H9 (cell line): ENCODE results near the gene PRH1. TPM values are rescaled to one million over a fixed set of nuclear protein-coding genes. Genes with fewer than 3 reads are reported as not detected.

Experiments used
- DNase-seq: peaks from one replicate; pipeline ENCODE4 v3.0.0-alpha.2; 2017
- H2AFZ ChIP-seq: one replicate; pipeline ENCODE4 v1.6.1; 2013; ENCODE audit warnings: mild to moderate bottlenecking, low read length, control low read depth, moderate library complexity
- H2AK5ac ChIP-seq: 2 replicates; pipeline ENCODE4 v1.6.1; 2013; ENCODE audit warnings: low read length, control low read depth, mixed read lengths; ENCODE audit not compliant: insufficient read length
- H2BK120ac ChIP-seq: one replicate; pipeline ENCODE4 v1.6.1; 2013; ENCODE audit warnings: low read depth, mild to moderate bottlenecking, low read length, control low read depth, inconsistent platforms; ENCODE audit not compliant: poor library complexity, severe bottlenecking
- H2BK12ac ChIP-seq: 2 replicates; pipeline ENCODE4 v1.6.1; 2013; ENCODE audit warnings: low read length, control low read depth, mixed read lengths, low read depth; ENCODE audit not compliant: insufficient read length
- H2BK15ac ChIP-seq: 2 replicates; pipeline ENCODE4 v1.6.1; 2013; ENCODE audit warnings: low read depth, low read length, control low read depth
- H2BK20ac ChIP-seq: one replicate; pipeline ENCODE4 v1.6.1; 2013; ENCODE audit warnings: low read depth, mild to moderate bottlenecking, low read length, control low read depth, inconsistent platforms; ENCODE audit not compliant: poor library complexity, severe bottlenecking
- H2BK5ac ChIP-seq: 2 replicates; pipeline ENCODE4 v1.6.1; 2013; ENCODE audit warnings: low read length, control low read depth, mixed read lengths; ENCODE audit not compliant: insufficient read length
- H3K14ac ChIP-seq: 2 replicates; pipeline ENCODE4 v1.6.1; 2013; ENCODE audit warnings: low read length, control low read depth; ENCODE audit not compliant: insufficient read depth
- H3K18ac ChIP-seq: 2 replicates; pipeline ENCODE4 v1.6.1; 2013; ENCODE audit warnings: low read depth, mild to moderate bottlenecking, mixed read lengths, low read length, control low read depth; ENCODE audit not compliant: insufficient read length
- H3K23ac ChIP-seq: 2 replicates; pipeline ENCODE4 v1.6.1; 2013; ENCODE audit warnings: low read length, control low read depth, mixed read lengths, low read depth; ENCODE audit not compliant: insufficient read length
- H3K23me2 ChIP-seq: 2 replicates; pipeline ENCODE4 v1.6.1; 2013; ENCODE audit warnings: low read depth, mild to moderate bottlenecking, mixed read lengths, low read length, control low read depth; ENCODE audit not compliant: insufficient read length, poor library complexity, severe bottlenecking
- H3K27ac ChIP-seq: 2 replicates; pipeline ENCODE4 v1.5.1; 2013; ENCODE audit warnings: low read length, control low read depth, mixed read lengths, low read depth; ENCODE audit not compliant: insufficient read length
- H3K27me3 ChIP-seq: 2 replicates; pipeline ENCODE4 v1.6.1; 2013; ENCODE audit warnings: low read length, control low read depth, inconsistent platforms; ENCODE audit not compliant: insufficient read depth
- H3K4ac ChIP-seq: 2 replicates; pipeline ENCODE4 v1.6.1; 2013; ENCODE audit warnings: low read depth, mild to moderate bottlenecking, control low read depth, inconsistent platforms, low read length, moderate library complexity
- H3K4me1 ChIP-seq: 2 replicates; pipeline ENCODE4 v1.6.1; 2013; ENCODE audit warnings: low read length, control low read depth, inconsistent platforms; ENCODE audit not compliant: insufficient read depth
- H3K4me2 ChIP-seq: 2 replicates; pipeline ENCODE4 v1.6.1; 2013; ENCODE audit warnings: low read length, control low read depth, mixed read lengths; ENCODE audit not compliant: insufficient read length, insufficient read depth
- H3K56ac ChIP-seq: 2 replicates; pipeline ENCODE4 v1.6.1; 2013; ENCODE audit warnings: low read depth, mild to moderate bottlenecking, mixed read lengths, low read length, control low read depth; ENCODE audit not compliant: insufficient read length
- H3K79me1 ChIP-seq: 2 replicates; pipeline ENCODE4 v1.6.1; 2013; ENCODE audit warnings: low read depth, mild to moderate bottlenecking, moderate library complexity, low read length, control low read depth, inconsistent platforms; ENCODE audit not compliant: insufficient read depth, poor library complexity, severe bottlenecking
- H3K79me2 ChIP-seq: 2 replicates; pipeline ENCODE4 v1.6.1; 2013; ENCODE audit warnings: low read length, control low read depth, inconsistent platforms; ENCODE audit not compliant: insufficient read depth
- H3K9ac ChIP-seq: 2 replicates; pipeline ENCODE4 v1.6.1; 2013; ENCODE audit warnings: low read length, control low read depth, mixed read lengths; ENCODE audit not compliant: insufficient read length; ENCODE audit errors: extremely low read depth
- H3K9me3 ChIP-seq: one replicate; pipeline ENCODE4 v1.6.1; 2013; ENCODE audit warnings: low read depth, low read length, inconsistent platforms; ENCODE audit not compliant: control insufficient read depth
- H3T11ph ChIP-seq: one replicate; pipeline ENCODE4 v1.6.1; 2013; ENCODE audit warnings: mild to moderate bottlenecking, low read length, control low read depth, inconsistent platforms
- H4K20me1 ChIP-seq: one replicate; pipeline ENCODE4 v1.6.1; 2013; ENCODE audit not compliant: control insufficient read depth, insufficient read length, insufficient read depth
- H4K5ac ChIP-seq: 2 replicates; pipeline ENCODE4 v1.6.1; 2013; ENCODE audit warnings: low read depth, mild to moderate bottlenecking, mixed read lengths, low read length, control low read depth; ENCODE audit not compliant: insufficient read length
- H4K8ac ChIP-seq: replicated peaks from 2 replicates; pipeline ENCODE4 v1.6.1; 2013; ENCODE audit warnings: low read length, control low read depth, mixed read lengths, low read depth; ENCODE audit not compliant: insufficient read length
- H4K91ac ChIP-seq: 2 replicates; pipeline ENCODE4 v1.6.1; 2013; ENCODE audit warnings: low read depth, mild to moderate bottlenecking, moderate library complexity, mixed read lengths, low read length, control low read depth; ENCODE audit not compliant: insufficient read length
- H3K27ac Mint-ChIP-seq, 3 experiments: 2 replicates in 2 of 3; 3 replicates in 1 of 3; pipeline ENCODE4 v1.8.0; 2020 to 2021; ENCODE audit warnings: mixed read lengths in 3 of 3, mild to moderate bottlenecking in 1 of 3, moderate library complexity in 1 of 3
- H3K27me3 Mint-ChIP-seq: 2 replicates; pipeline ENCODE4 v1.8.0; 2021; ENCODE audit warnings: low read depth, mild to moderate bottlenecking, moderate library complexity, mixed read lengths
- H3K36me3 Mint-ChIP-seq, 3 experiments: 2 replicates in 2 of 3; 3 replicates in 1 of 3; pipeline ENCODE4 v1.8.0; 2020 to 2021; ENCODE audit warnings: low read depth in 3 of 3, mixed read lengths in 3 of 3; ENCODE audit not compliant: insufficient read depth in 1 of 3
- H3K4me1 Mint-ChIP-seq, 2 experiments: 2 replicates each; pipeline ENCODE4 v1.8.0; 2020; ENCODE audit warnings: mixed read lengths in 2 of 2
- H3K4me3 Mint-ChIP-seq, 2 experiments: 2 replicates in 1 of 2; 3 replicates in 1 of 2; pipeline ENCODE4 v1.8.0; 2020 to 2021; ENCODE audit warnings: mild to moderate bottlenecking in 2 of 2, mixed read lengths in 2 of 2, moderate library complexity in 1 of 2
- H3K9me3 Mint-ChIP-seq, 2 experiments: 2 replicates in 1 of 2; 3 replicates in 1 of 2; pipeline ENCODE4 v1.8.0; 2020; ENCODE audit warnings: mild to moderate bottlenecking in 2 of 2, mixed read lengths in 2 of 2, moderate library complexity in 1 of 2
- WGBS: extraction: QIAGEN DNeasy Blood & Tissue Kit; methylation state at CpG from one replicate; pipeline ENCODE4 v1.1.7; 2013; ENCODE audit warnings: missing lambda C conversion rate, low lambda C conversion rate, mixed read lengths; ENCODE audit not compliant: insufficient read length; ENCODE audit errors: extremely low coverage; 5-methylcytosine and 5-hydroxymethylcytosine counted together
- total RNA-seq: library from RNA; stranded (reverse); gene quantifications from 2 replicates; pipeline ENCODE4 v1.2.1, GENCODE V29; 2021
- TF ChIP-seq, protein P1 (sequence below): fragments of 200-600 bp; sonication (generic); conservative IDR thresholded peaks from 3 replicates; pipeline ENCODE4 v1.8.0; 2021; ENCODE audit warnings: antibody characterized with exemption, mild to moderate bottlenecking

The PRH1 gene
- total RNA-seq, 1 experiment from 2014 or later, result 14.9 TPM

DNA sequence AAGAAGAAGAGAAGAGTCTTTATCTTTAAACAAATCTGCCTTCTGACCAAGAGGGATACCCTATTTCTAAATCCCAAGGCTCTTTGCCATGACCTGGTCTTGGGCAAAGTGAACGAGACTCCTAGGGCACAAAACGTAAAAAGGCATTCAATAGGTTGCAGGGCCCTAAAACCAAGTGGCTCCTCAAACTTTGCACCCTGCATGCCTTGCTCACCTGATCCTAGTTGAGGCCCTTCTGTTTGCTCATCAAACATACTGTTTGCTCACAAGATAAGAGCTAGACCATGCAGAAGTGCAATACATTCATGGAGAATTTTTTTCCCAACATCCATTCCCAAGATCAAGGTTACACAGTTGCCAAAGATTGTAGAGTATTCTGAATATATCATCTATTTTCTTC, 7.9 kb upstream of the PRH1 start:
- Histone ChIP-seq H3K18ac (no peak overlapping the region), H2BK5ac (no peak overlapping the region), H3K27ac (no peak overlapping the region), H2AK5ac (no peak overlapping the region), H2BK120ac (no peak overlapping the region), H3K79me1 (no peaks in the 10 kb centered on the region), H2BK12ac (no peak overlapping the region), H3K4ac (no peak overlapping the region), H3K4me2 (no peak overlapping the region), H3T11ph (no peak overlapping the region), H3K9me3 (no peaks in the 10 kb centered on the region), H3K23me2 (no peaks in the 10 kb centered on the region), H3K9ac (no peak overlapping the region), H2BK20ac (no peak overlapping the region), H4K5ac (no peak overlapping the region), H4K91ac (no peak overlapping the region), H2AFZ (no peak overlapping the region), H4K20me1 (no peaks in the 10 kb centered on the region), H3K4me1 (no peaks in the 10 kb centered on the region), H3K27me3 (no peaks in the 10 kb centered on the region), H3K56ac (no peak overlapping the region), H3K14ac (no peak overlapping the region), H3K23ac (no peak overlapping the region), H2BK15ac (no peak overlapping the region), H4K8ac (no peak overlapping the region), H3K79me2 (no peaks in the 10 kb centered on the region)
- Mint-ChIP-seq H3K36me3 (no peaks in the 10 kb centered on the region), H3K27ac (no peak overlapping the region), H3K4me3 (no peak overlapping the region), H3K9me3 (no peaks in the 10 kb centered on the region), H3K27me3 (no peaks in the 10 kb centered on the region), H3K4me1 (peaks cover 11 to 16% of the 10 kb centered on the region in 2 experiments)
- TF ChIP-seq, protein P1, sequence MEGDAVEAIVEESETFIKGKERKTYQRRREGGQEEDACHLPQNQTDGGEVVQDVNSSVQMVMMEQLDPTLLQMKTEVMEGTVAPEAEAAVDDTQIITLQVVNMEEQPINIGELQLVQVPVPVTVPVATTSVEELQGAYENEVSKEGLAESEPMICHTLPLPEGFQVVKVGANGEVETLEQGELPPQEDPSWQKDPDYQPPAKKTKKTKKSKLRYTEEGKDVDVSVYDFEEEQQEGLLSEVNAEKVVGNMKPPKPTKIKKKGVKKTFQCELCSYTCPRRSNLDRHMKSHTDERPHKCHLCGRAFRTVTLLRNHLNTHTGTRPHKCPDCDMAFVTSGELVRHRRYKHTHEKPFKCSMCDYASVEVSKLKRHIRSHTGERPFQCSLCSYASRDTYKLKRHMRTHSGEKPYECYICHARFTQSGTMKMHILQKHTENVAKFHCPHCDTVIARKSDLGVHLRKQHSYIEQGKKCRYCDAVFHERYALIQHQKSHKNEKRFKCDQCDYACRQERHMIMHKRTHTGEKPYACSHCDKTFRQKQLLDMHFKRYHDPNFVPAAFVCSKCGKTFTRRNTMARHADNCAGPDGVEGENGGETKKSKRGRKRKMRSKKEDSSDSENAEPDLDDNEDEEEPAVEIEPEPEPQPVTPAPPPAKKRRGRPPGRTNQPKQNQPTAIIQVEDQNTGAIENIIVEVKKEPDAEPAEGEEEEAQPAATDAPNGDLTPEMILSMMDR, result no peak
- WGBS, result no CpG with 5 or more reads among the region's 2 CpGs
- DNase-seq, result no peak
